ENCODE measurements around the gene HTT. TPM values are rescaled to one million over a fixed set of nuclear protein-coding genes. Genes with fewer than 3 reads are reported as not detected.

HTT gene
- total and polyA plus RNA-seq, 2 of the 8 experiments (the other 6 are each of a cell fraction or from before 2014, with no cell fraction given): 24.0 to 71.0 TPM

DNA sequence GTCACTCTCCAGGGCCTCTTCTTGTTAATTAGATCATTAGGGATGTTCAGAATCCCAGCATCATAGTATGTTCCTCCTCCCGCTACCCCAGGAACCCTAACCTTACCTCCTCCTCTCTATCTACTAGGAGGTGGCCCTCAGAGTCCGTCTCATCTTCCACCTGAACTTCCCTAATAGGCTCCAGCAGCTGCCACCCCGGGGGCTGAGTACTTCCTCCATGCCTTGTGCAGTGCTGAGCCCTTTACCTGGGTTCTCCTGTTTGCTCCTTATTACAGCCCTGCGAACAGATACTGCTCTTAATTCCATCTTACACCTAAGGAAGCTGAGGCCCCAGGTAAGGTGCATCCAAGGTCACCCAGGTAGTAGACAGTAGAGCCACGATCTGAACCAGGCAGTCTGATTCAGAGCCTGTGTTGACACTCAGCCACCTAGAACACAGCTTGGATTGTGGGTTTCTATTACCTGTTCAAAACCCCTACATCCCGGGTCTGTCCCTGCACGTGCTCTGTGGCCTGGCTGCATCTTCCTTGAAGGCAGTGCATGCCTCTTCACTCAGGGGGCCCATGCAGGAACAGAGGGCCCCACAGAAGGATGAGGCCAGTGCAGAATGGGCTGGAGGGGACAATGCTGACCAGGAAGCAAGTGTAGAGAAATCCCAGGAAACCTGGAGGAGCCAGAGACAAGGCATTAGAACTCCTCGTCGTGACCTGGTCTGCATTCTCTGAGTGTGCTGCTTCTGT is 123.1 kb downstream of the HTT start:
- H3K4ac ChIP-seq (replicated peaks; ENCODE audit: insufficient read length, low read depth, low read length): no peak overlapping the region
- no peak for TF ChIP-seq EZH2 (IDR thresholded peaks at IDR 0.05; ENCODE audit: low read depth, low read length, severe bottlenecking)
- no peak for TF ChIP-seq CHD1 (IDR thresholded peaks at IDR 0.05; ENCODE audit: low read depth, low read length)
- TF ChIP-seq CBX8 (IDR thresholded peaks at IDR 0.05; ENCODE audit: borderline replicate concordance, low read depth, low read length): no peak
- TF ChIP-seq YY1 (IDR thresholded peaks at IDR 0.05; ENCODE audit: low read depth, low read length): no peak
- no peak for TF ChIP-seq JUN (IDR thresholded peaks at IDR 0.05; ENCODE audit: low read depth, low read length)
- no peak for TF ChIP-seq BCL11A (IDR thresholded peaks at IDR 0.05; ENCODE audit: low read depth in 2 of 2, low read length in 2 of 2)
- TF ChIP-seq, protein P1, sequence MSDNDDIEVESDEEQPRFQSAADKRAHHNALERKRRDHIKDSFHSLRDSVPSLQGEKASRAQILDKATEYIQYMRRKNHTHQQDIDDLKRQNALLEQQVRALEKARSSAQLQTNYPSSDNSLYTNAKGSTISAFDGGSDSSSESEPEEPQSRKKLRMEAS (IDR thresholded peaks at IDR 0.05): no peak
- no peak for TF ChIP-seq EGR1 (IDR thresholded peaks at IDR 0.05; ENCODE audit: borderline replicate concordance, low read depth, low read length)
- no peak for TF ChIP-seq JUND (IDR thresholded peaks at IDR 0.05; ENCODE audit: low read length)
- TF ChIP-seq BRCA1 (IDR thresholded peaks at IDR 0.05; ENCODE audit: low read depth, low read length): no peak
- no peak overlapping the region for H4K8ac ChIP-seq (ENCODE audit: extremely low read depth, insufficient read depth, low read length)
- H4K20me1 ChIP-seq (replicated peaks in 1 of 2; ENCODE audit: control insufficient read depth in 1 of 2, insufficient read depth in 2 of 2, low read length in 2 of 2): peaks cover 0 to 12% of the 10 kb centered on the region in 2 experiments
- no peak overlapping the region for H3K18ac ChIP-seq (ENCODE audit: extremely low read depth, low read length)
- ChIA-PET CTCF (ENCODE audit: partially characterized antibody) (interaction anchor here (1.2 kb wide), 1 partner anchor 10 kb away, joined by 4 read pairs; no protein-coding TSS in a partner anchor), POLR2A (ENCODE audit: partially characterized antibody) (no interaction called here)
- no peak overlapping the region for H3K14ac ChIP-seq (ENCODE audit: insufficient read length)
- H3K4me1 ChIP-seq (replicated peaks in 1 of 4; ENCODE audit: control insufficient read depth in 3 of 4, insufficient read depth in 4 of 4, low read length in 3 of 4): no peaks in the 10 kb centered on the region
- H4K5ac ChIP-seq (ENCODE audit: insufficient read length, low read depth, low read length): no peak overlapping the region
- 0 out of 2 replicates have a peak, but pooled peaks cover 4% of the 10 kb centered on the region for H3K79me1 ChIP-seq (ENCODE audit: low read depth, low read length)
- H3K9ac ChIP-seq (replicated peaks in 1 of 4; ENCODE audit: extremely low read depth in 1 of 4, low read depth in 3 of 4, low read length in 3 of 4): no peak overlapping the region
- H3K79me2 ChIP-seq (ENCODE audit: control insufficient read depth in 1 of 2, insufficient read depth in 2 of 2, low read length in 2 of 2): no peaks in the 10 kb centered on the region
- H2BK120ac ChIP-seq (replicated peaks; ENCODE audit: low read depth, low read length): no peak overlapping the region
- H3K23me2 ChIP-seq (ENCODE audit: low read depth, low read length): no peaks in the 10 kb centered on the region
- H2BK5ac ChIP-seq (ENCODE audit: low read depth, low read length): no peak overlapping the region; the same call in 1 of the 2 replicates
- FAIRE-seq (no peak), DNase-seq (ENCODE audit: low read depth in 1 of 2, low spot score in 2 of 2) (no peak)
- H4K91ac ChIP-seq (replicated peaks; ENCODE audit: insufficient read length, low read length): no peak overlapping the region
- no peak overlapping the region for H3K27ac ChIP-seq (ENCODE audit: low read depth, low read length)
- no peaks in the 10 kb centered on the region for H3K27me3 ChIP-seq (replicated peaks in 1 of 4; ENCODE audit: control insufficient read depth in 3 of 4, extremely low read depth in 1 of 4, insufficient read depth in 3 of 4, low read length in 3 of 4)
- no peak overlapping the region for H2BK20ac ChIP-seq (ENCODE audit: low read length)
- H2AK5ac ChIP-seq (ENCODE audit: low read depth, low read length): no peak overlapping the region
- no peak overlapping the region for H2BK12ac ChIP-seq (ENCODE audit: low read depth, low read length)
- 92% methylated on average over 9 of the region's 9 CpGs; no CpG with 5 or more reads in 1 of the 2 experiments for WGBS, 2 experiments (ENCODE audit: extremely low coverage in 1 of 2, insufficient coverage in 1 of 2, insufficient read length in 1 of 2, insufficient replicate concordance in 2 of 2, low coverage in 1 of 2, low lambda C conversion rate in 2 of 2, missing lambda C conversion rate in 1 of 2)
- no peaks in the 10 kb centered on the region for H3K9me3 ChIP-seq (ENCODE audit: insufficient read depth in 2 of 2, low read depth in 1 of 2, low read length in 1 of 2)
- no peak overlapping the region for H3K4me3 ChIP-seq (ENCODE audit: extremely low read depth in 1 of 4, insufficient read depth in 2 of 4, low read depth in 3 of 4, low read length in 4 of 4)
- peaks cover 0 to 19% (median 8%) of the 10 kb centered on the region in 4 experiments; a peak in 4 of 8 replicates for H3K36me3 ChIP-seq (ENCODE audit: control insufficient read depth in 2 of 4, insufficient read depth in 4 of 4, low read length in 3 of 4)
- no peak overlapping the region for H3K4me2 ChIP-seq (ENCODE audit: insufficient read depth in 1 of 2, low read depth in 2 of 2, low read length in 2 of 2)
- H3K23ac ChIP-seq (ENCODE audit: insufficient read length): no peak overlapping the region
- H2BK15ac ChIP-seq (ENCODE audit: low read length): no peak overlapping the region
- H2AFZ ChIP-seq (ENCODE audit: low read length): no peak overlapping the region
- H3K56ac ChIP-seq (replicated peaks; ENCODE audit: insufficient read length, low read depth, low read length): no peak overlapping the region
